CD4-positive, alpha-beta T cell treated with Interleukin-6 for 4 hours (primary cell): Measurements from ENCODE around the gene DENND1C.

Experiments used
- DNase-seq: peaks from one replicate; pipeline ENCODE4 v3.0.0-alpha.2; 2020; ENCODE audit warnings: mixed read lengths

The DENND1C gene

DNA sequence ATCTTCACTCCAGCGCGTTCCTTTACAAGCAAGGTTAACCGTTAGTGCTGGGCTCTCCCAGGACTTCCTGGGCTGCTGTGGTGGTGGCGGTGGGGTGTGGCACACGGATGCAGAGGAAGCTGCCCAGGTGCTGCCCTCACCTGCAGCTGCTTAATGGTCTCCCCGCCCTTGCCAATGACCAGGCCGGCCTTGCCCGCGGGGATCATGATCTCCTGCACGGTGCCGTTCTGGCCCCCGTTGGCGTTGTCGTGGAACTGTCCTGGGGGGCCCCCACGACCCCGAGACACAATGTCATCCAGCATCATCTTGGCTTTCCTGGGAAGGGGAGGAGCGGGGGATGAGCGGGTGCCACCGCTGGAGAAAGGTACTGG is 63.0 kb downstream of the DENND1C start:
- DNase-seq = no peak

- no peak for DNase-seq
These were observed 63.6 kb downstream of the DENND1C start for GRCh38 chr19:6417713-6418561.
